ENCODE results near the gene ERF. TPM values are rescaled to one million over a fixed set of nuclear protein-coding genes. Genes with fewer than 3 reads are reported as not detected.

Gene ERF
- polyA plus RNA-seq, 1 donor from 2014 or later: 3.8 TPM

GRCh38 chr19:42250183-42250665 lies 4.7 kb downstream of the ERF start:
- Histone ChIP-seq H3K27ac (ENCODE audit: low read length) (no peak overlapping the region), H4K20me1 (ENCODE audit: insufficient read depth) (no peaks in the 10 kb centered on the region)

GRCh38 chr19:42249769-42250168 lies 5.2 kb downstream of the ERF start:
- H3K4me2 ChIP-seq (ENCODE audit: low read length): no peak overlapping the region
- no peak for TF ChIP-seq REST (IDR thresholded peaks at IDR 0.05; ENCODE audit: borderline replicate concordance)
- TF ChIP-seq EP300 (conservative IDR thresholded peaks at IDR 0.05; ENCODE audit: poor library complexity, severe bottlenecking): no peak
- TF ChIP-seq TAF1 (IDR thresholded peaks at IDR 0.05; ENCODE audit: low read depth): no peak
- no peak for TF ChIP-seq POLR2AphosphoS5 (IDR thresholded peaks at IDR 0.05)
- no peak for TF ChIP-seq MXI1 (conservative IDR thresholded peaks at IDR 0.05; ENCODE audit: poor library complexity, severe bottlenecking)
- no peak for TF ChIP-seq CTCF (IDR thresholded peaks at IDR 0.05; ENCODE audit: poor library complexity, severe bottlenecking)
- TF ChIP-seq SMC3 (conservative IDR thresholded peaks at IDR 0.05; ENCODE audit: poor library complexity): no peak

More at GRCh38 chr19:42250183-42250665, 4.7 kb downstream of the ERF start:
- H3K79me2 ChIP-seq (replicated peaks; ENCODE audit: insufficient read depth, low read length): peaks cover 20% of the 10 kb centered on the region
- no peaks in the 10 kb centered on the region for H3K9me3 ChIP-seq (ENCODE audit: low read length)
- TF ChIP-seq EP300 (conservative IDR thresholded peaks at IDR 0.05; ENCODE audit: poor library complexity, severe bottlenecking) (no peak), REST (IDR thresholded peaks at IDR 0.05; ENCODE audit: borderline replicate concordance) (no peak), EZH2 (IDR thresholded peaks at IDR 0.05; ENCODE audit: borderline replicate concordance, insufficient read depth, low read length, poor library complexity, severe bottlenecking) (no peak), TAF1 (IDR thresholded peaks at IDR 0.05; ENCODE audit: low read depth) (no peak), MXI1 (conservative IDR thresholded peaks at IDR 0.05; ENCODE audit: poor library complexity, severe bottlenecking) (no peak), POLR2AphosphoS5 (IDR thresholded peaks at IDR 0.05) (no peak), RAD21 (conservative IDR thresholded peaks at IDR 0.05) (no peak), SMC3 (conservative IDR thresholded peaks at IDR 0.05; ENCODE audit: poor library complexity) (no peak), CTCF (IDR thresholded peaks at IDR 0.05; ENCODE audit: poor library complexity, severe bottlenecking) (no peak)
- no peak overlapping the region for H3K9ac ChIP-seq (ENCODE audit: low read length)
- H3K36me3 ChIP-seq (ENCODE audit: insufficient read depth, low read length): no peaks in the 10 kb centered on the region
- H3K4me2 ChIP-seq (ENCODE audit: low read length): no peak overlapping the region
- H3K4me3 ChIP-seq (ENCODE audit: low read length): no peak overlapping the region
- no peaks in the 10 kb centered on the region for H3K9me2 ChIP-seq (ENCODE audit: insufficient read depth, low read length)
- no peak overlapping the region for H2AFZ ChIP-seq (ENCODE audit: low read depth, low read length)
- no peaks in the 10 kb centered on the region for H3K27me3 ChIP-seq (ENCODE audit: insufficient read depth, low read depth, low read length)
- no peaks in the 10 kb centered on the region for H3F3A ChIP-seq (ENCODE audit: insufficient read depth, low read length, poor library complexity, severe bottlenecking)

More at GRCh38 chr19:42249769-42250168, 5.2 kb downstream of the ERF start:
- H4K20me1 ChIP-seq (ENCODE audit: insufficient read depth): no peaks in the 10 kb centered on the region
- H3K36me3 ChIP-seq (ENCODE audit: insufficient read depth, low read length): no peaks in the 10 kb centered on the region
- no peaks in the 10 kb centered on the region for H3F3A ChIP-seq (ENCODE audit: insufficient read depth, low read length, poor library complexity, severe bottlenecking)
- H3K9me2 ChIP-seq (ENCODE audit: insufficient read depth, low read length): no peaks in the 10 kb centered on the region
- H3K4me3 ChIP-seq (ENCODE audit: low read length): no peak overlapping the region
- H2AFZ ChIP-seq (ENCODE audit: low read depth, low read length): no peak overlapping the region
- H3K9ac ChIP-seq (ENCODE audit: low read length): no peak overlapping the region
- peaks cover 19% of the 10 kb centered on the region for H3K79me2 ChIP-seq (replicated peaks; ENCODE audit: insufficient read depth, low read length)
- H3K27ac ChIP-seq (ENCODE audit: low read length): no peak overlapping the region
- H3K27me3 ChIP-seq (ENCODE audit: insufficient read depth, low read depth, low read length): no peaks in the 10 kb centered on the region
- no peaks in the 10 kb centered on the region for H3K9me3 ChIP-seq (ENCODE audit: low read length)
